Lung microvascular endothelial cell (primary cell): ENCODE measurements around the gene KRTDAP. TPM values are rescaled to one million over a fixed set of nuclear protein-coding genes. Genes with fewer than 3 reads are reported as not detected.

ENCODE experiments used
- DNase-seq, 2 donors: peaks; one replicate each; pipeline versions ENCODE4 v3.0.0 to v3.0.0-alpha.2; 2010; ENCODE audit warnings: low read depth in 2 of 2
- total RNA-seq: library from RNA; depleted of rRNA; stranded (reverse); fragments of >200 nt; gene quantifications from 2 replicates; pipeline ENCODE4 v1.2.1, GENCODE V29; 2014

The KRTDAP gene, protein sequence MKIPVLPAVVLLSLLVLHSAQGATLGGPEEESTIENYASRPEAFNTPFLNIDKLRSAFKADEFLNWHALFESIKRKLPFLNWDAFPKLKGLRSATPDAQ
- not detected in 2 replicates for total RNA-seq

DNA sequence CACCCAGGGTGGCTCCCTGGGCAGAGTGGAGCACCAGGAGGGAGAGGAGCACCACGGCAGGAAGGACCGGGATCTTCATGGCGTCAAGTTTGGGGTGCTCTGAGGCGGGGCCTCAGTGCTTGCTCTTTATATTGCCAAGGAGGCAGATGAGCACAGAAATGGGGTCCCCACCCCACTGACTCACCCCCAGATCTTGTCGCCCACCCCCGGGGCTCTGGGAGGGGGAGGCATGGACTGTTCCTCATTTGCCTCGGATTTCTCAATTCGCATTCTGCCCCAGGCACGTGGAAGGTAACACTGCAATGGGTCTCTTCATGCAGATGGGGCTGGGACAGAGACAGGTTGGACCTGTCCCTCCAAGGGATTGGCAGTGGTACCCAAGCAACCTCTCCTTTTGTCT, at the start of gene KRTDAP:
KRTDAP (minus strand) TSS at position 101 of the 400 bp plus-strand sequence; CDS start at position 79, 22 bp downstream.
- no peak for DNase-seq

DNA sequence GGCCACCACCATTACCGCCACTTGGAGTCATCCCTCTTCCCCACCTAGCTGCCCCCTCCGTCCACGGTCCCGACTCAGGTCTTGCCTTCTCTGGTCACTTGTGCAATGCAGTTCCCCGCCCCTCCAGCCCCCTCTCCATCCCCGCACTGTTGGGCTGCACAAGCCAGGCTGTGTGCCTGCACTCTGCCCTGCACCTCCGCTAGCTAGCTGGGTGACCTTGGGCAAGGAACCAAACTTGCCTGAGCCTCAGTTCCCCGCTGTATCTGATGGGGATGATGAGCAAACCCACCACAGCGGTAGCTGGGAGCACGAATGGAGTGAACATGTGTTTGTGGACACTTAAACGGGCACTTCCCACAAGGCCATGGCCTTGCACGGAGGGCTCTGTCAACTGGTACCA, 49.6 kb upstream of the KRTDAP start:
- no peak for DNase-seq

DNA sequence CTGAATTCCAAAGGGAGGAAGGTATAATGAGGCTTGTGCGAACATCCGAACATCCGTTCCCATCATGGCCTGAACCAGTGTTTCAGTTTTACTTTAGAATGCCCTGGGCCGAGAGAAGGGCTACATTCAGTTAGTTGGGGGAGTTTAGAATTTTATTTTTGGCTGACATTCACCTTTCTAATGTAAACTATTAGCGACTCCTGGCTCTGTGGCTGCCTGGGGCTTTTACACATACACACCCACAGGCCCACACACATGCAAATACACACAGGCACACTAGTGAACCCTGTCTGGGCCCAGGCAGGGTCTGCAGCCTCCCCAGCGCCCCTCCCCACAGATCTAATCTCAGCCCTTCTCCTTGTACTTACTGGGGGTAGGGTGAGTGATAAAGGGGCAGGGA, 49.0 kb upstream of the KRTDAP start:
- DNase-seq = no peak

DNA sequence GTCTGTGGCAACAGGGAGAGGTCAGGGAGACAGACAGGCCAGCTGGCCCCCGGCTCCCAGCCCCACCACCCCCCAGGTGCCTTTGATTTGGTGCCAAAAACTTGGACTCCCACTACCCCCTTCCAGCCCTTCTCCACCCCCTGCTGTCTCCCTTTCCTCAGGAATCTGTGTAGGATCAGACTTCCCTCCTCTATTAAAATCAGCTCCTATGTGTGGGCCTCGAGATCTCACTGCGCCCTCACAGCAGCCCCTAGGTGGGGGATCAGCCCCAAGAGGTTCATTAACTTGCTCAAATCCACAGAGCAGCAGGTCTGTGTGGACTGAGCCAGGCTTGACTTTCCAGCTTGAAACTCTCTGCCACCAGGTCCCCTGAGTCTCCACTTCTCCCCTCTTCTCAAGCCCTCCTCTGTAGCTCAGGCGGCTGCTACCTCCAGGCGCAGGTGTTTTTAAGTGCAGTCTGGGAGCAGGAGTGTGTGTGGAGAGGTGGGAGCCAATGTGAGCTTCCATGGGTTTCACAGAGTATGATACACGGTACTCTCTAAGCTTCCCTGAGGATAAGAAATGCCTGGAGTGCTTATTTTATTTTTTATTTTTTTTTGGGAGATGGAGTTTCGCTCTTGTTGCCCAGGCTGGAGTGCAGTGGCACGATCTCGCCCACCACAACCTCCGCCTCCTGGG, 44.7 kb upstream of the KRTDAP start:
- DNase-seq = no peak

DNA sequence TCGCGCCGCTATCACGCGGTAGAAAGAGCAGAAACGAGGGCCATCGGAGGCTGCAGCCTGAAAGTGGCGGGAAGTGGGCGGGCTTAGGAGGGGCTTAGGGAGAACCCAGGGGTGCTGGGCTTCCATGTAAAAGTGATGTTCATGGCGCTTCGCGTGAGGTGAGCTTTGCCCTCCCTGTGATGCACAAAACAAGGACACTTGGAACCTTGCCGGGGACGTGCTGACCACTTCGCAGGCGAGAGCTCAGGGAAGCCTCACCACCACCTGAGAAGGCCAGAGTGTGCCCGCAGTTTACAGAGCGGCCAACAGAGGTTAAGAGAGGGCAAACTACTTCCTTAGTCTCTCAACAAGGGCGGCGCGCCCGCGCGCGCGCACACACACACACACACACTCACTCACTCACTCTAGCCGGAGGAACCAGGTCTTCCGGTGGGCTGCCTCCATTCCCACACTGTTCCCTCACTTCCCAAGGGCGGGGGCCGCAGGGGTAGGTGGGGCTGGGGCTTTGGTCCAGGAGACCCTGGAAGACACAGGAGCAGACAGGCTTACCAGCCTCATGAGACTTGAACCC, 43.6 kb upstream of the KRTDAP start:
- no peak for DNase-seq

DNA sequence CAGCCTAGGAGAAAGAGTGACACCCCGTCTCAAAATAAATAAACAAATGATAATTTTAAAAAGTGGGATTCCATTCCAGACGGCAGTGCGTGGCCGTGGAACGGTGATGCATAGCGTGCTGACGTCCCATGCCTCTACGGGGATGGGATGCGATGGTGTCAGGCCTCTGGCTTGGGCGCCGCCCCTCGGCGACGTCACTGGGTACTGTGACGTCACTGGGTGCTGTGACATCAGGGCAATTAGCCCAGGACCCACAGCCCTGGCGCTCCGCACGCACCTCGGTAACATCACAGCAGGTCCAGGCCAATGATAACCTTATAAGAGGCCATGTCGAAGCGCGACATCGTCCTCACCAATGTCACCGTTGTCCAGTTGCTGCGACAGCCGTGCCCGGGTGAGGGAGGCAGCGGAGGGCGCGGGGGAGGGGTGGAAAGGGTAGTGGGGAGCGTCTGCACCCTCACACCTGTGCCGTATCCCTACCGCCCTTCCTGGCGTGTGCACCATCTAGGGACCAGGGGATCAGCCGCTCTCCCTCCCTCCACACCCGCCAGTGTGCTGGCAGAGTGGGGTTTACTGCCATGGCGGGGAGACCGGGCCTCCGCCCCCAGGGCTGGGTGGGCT, 43.0 kb upstream of the KRTDAP start, which contains the start of gene GAPDHS:
GAPDHS (plus strand) TSS at position 256 of the 621 bp plus-strand sequence; CDS start at position 328, 72 bp downstream.
- DNase-seq = no peak

DNA sequence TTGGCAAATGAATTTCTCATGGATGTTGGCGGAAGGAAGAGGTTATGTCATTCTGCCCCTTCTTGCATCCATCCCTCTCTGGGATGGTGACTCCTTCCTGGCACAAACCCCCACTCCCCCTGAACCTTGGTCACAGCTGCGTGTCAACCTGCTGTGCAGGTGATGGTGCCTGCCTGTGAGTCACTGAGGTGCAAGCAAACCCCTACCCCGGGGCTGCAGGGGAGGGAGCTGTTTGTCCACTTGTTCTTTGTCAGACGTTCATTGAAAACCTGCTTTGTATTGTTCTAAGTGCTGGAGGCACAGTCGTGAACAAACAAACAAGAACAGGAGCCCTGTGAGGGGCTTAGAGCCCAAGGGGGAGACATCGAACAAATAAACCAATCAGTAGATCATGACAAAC, 41.0 kb upstream of the KRTDAP start:
- no peak for DNase-seq

DNA sequence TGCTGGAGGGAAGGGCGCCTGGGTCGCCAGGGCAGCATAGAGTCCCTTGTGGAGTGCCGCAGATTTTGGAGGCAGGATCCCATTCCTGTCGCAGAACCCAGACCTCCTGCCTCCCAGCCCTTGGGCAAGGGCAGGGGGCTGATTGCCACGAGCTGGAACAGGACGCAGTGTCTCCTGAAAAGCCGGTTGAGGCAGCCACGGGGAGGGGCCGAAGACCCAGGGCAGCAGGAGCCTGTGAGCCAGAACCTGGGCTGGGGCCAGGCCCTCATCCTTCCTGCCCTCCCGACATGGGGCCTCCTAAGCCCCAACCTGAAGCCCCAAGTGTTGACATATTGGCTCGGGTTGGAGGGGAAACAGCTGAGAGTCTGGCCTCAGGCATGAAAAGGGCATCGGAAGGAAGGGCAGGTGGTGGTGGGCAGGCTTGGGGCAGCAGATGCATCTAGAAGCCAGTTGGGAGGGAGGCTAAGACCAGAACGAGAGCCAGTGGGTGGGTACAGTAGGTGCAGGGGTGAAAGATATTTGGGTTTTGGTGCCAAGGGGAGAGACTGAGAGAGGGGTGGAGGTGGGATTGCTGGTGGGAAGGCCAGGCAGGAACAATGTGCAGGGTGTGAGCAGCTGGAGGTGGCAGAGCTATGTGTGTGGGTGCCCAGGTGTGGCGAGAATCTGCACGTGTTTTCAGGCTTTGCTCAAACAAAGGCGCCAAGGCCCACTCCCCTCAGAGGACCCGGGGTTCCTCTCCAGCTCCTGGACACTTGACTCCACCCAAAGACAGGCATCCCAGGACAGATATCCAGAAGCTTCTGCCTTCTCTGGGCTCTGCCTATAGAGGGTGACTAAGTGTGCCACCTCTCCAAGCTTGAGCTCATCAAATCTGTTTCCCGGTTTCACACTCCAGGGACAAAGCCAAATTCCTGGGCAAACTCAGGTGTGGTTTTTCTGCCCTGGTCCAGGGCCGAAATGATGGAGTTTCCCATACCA, 39.3 kb upstream of the KRTDAP start:
- DNase-seq = no peak

DNA sequence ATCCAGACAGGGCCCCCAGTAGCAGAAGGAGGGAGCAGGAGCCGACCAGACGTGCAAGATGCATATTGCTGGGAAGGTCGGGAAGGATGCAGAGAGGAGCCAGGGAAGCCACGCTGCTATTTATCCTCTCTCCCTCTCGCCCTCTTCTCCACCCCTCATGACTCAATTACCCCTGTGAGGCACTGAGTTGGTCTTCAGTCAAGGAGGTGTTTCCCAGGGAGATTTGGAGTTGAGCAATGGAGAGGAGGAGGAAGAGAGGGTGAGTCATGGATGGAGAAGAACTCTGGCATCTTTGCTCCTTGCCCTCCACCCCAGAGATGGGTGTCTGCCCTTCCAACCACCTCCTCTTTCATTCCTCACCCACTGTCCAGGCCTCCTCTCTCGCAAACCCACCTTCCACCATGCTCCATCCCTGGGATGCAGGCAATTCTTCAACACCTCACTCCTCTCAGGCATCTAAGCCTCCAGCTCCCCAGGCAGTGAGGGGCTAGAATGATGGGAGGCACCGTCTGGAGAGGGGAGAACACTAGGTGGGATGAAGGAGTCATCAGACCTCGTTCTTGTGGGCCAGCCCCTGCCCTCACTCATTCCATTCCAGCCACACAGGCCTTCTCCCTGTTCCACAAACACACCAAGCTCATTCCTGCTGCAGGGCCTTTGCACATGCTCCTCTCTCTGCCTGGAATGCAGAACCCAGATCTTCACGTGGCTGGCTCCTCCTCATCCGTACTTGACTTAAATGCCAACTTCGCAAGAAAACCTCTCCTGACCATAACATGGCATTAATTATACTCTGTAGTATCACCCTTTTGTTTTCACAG, 38.2 kb upstream of the KRTDAP start, which contains the start of gene SBSN:
SBSN (minus strand) TSS at position 94 of the 821 bp plus-strand sequence; CDS start at position 64, 30 bp downstream.
- DNase-seq = no peak

DNA sequence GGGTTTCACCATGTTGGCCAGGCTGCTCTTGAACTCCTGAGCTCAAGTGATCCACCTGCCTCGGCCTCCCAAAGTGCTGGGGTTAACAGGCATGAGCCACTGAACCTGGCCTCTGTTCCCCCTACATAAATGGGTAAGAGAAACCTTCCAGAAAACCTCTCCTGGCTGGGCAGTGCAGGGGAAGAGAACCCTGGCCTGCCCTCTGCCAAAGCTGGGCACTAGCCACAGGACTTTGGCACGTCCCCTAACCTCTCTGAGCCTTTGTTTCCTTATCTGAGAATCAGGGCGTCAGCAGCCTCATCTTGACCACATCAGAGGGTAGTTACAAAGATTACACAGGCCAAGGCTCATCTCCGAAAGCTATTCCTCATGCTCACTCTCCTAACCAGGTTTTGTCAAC, 35.6 kb upstream of the KRTDAP start:
- DNase-seq = no peak

DNA sequence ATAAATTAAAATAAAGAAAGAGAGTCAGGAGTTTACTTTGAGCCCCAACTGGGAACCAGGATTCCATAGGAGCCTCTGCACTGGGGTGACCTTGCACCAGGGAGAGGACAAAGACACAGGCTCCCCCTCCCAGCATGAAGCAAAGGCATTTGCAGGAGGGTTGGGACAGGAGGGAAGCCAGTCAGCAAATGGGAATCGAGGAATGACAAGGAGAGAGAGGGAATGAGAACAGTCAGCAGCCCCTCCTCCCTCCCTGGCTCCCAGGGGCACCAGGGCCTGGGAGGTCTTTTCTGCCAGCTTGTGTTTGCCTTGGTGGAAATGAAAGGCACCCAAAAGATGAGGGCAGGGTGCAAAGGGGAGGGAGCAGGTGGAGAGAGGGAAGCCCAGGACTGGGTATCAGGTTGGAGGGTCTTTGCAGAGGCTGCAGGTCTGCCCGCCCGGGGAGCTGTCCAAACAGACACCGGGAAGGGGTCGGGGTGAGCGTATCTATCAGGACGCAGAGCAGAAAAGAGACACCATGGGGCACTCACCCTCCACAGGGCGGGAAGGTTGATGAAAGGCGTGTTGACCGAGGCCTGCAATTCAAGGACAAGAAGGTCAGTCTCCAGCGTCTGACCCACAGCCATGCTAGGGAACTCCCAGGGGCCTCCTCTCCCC, 34.0 kb upstream of the KRTDAP start:
- DNase-seq = no peak

DNA sequence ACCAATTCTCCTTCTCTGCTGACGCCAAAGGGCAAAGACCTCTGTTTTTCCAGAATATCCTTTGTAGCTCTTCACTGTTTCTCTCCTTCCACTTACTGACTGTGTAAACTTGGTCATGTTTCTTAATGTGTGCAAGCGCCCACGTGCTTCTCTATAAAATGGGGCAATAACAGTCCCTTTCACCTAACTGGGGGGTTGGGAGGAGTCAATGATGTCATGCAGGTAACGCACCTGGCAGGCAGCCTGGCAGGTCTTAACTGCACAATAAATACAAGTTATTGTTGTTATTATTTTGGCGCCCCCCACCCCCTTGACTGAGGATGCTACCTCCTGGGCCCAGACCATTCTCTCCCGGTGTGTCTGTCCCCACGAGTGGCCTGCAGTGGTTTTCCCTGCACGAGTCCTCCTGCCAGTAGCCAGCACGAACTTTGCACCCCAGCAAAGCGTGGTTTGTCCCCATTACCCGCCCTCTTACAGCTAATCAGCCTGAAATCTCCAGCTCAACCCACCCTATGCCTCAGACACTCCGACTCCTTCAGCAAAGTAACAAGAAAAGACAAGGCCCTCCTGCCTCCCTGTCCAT, 32.6 kb upstream of the KRTDAP start:
- DNase-seq = no peak

DNA sequence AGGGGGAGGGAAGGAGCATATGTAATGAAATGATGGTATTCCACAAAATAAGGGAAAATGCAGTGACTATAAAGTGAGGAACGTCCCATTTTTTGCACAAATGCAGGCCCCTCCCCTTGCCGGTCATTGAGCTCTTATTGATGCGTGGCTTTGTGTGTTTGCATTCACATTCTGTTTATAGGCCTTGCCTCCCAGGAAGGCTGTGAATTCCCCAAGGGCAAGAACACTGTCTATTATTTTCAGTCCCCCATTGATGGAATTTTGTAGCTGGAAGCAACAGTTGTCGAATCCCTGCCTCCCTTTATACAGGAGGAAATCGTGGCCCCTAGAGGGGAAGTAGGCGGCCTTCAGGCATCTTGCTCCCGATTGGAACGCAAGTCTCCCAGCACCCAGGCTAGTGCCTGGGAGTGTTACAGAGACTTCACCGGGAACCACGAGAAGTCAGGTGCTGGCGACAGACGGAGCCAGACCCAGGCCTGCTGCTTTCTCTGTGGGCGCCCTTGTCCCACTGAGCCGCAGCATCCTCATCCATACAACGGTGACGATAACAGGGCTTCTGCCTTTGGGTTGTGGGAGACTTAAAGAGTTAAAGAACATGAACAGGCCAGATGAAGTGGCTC, 31.0 kb upstream of the KRTDAP start:
- DNase-seq = no peak

DNA sequence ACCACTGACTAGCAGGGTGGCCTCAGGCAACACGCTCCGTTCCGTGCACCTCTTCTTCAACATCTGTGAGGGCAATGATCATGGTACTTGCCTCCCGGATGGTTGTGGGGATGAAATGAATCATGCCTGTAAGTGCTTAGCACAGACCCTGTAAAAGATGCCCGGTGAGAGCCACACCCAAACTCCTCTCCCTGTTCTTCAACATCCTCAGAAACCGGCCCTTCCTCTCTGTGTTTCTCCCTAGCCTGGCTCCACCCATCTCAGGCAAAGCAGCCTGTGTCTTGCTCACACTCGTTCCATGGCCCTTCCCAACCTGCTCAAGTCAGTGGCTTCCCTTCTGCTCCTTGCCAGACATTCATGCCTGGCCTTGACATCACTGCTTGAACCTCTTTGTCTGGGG, 29.0 kb upstream of the KRTDAP start:
- DNase-seq = no peak

DNA sequence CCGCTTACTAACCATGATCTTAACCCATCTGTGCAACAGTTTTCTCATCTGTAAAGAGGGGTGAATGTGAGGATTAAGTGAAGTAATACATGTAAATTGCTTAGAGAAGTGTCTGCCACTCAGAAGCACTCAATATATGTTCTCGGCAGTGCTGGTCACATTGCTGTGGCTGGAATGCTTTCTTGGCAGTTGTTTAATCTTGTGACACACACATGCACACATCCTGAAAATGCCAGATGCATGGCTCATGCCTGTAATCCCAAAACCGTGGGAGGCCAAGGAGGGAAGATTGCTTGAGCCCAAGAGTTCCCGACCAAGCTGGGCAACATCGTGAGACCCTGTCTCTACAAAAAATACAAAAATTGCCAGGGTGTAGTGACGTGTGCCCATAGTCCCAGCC, 28.0 kb upstream of the KRTDAP start:
- DNase-seq = peak; percentile 11 to 48

DNA sequence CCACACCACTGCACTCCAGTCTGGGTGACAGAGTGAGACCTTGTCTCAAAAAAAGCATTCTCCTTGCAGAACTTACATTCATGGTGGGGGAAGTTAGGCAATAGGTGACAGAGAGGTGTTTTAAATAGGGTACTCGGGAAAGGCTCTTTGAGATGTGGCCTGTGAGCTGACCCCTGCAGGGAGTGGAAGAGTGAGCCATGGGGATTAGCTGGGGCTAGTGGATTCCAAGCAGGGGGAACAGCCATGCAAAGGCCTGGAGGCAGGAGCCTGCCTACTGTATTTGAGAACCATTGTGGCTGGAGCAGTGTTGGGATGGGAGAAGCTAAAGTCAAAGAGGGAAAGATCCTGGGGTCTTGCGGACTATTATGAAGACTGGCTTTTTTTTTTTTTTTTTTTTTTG, 27.1 kb upstream of the KRTDAP start:
- DNase-seq = no peak

DNA sequence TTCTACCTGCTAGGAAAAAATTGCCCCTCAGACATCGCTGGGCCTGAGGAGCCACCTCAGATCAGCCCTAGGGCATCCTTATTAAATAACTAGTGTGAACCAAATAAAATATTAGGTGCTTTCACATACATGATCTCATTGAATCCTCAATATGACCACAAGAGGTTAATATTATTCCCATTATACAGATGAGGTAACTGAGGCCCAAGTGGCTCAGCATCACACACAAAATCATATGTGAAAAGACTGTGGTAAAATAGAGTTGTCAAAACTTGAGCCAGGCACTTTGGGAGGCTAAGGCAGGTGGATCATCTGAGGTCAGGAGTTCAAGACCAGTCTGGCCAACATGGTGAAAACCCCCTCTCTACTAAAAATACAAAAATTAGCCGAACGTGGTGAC, 26.0 kb upstream of the KRTDAP start:
- no peak for DNase-seq

DNA sequence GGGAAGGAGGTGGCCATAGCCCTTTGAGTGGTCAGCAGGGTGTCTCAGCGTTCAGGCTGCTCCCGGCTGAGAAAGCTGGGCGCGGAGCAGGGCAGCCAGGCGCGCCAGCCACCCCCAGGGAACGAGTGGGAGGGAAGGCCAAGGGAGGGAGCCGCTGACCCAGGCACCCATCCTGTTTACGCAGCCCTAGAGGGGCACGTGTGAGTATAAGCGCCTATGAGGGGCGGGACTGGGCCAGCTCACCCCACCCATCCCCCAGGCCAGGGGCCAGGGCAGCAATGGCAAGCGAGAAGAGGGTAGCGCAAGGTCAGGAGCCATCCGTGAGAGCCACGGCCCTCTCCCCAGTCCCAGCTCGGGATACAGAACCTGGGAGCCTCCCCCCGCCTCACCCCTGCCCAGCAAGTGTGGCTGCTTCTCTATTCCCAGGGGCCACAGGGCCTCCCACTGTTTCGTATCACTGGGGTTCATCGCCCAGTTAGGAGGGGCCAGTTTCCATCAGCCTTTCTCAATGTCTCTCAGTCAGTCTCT, 24.1 kb upstream of the KRTDAP start:
- no peak for DNase-seq
